Measurements from ENCODE around the gene KRTAP13-1.

DNA sequence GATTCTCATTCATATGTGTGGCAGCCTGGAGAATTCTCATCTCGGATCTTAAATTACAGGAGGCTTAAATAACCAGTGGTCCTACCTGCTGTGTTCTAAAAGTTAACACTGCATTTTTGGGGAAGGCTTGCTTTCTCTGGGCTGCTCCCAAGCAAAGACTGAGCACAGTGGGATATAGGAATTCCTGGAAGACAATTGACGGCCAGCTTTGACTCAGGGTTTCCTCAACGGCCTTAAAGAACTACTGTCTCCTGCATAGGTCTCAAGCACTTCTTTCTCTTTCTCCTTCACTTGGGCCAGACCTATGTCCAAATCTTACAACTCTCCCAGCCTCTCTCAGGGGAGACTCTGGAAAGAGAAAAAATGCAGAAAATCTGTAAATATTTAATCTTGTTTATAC is 30.9 kb downstream of the KRTAP13-1 start:
- TF ChIP-seq, protein P1, sequence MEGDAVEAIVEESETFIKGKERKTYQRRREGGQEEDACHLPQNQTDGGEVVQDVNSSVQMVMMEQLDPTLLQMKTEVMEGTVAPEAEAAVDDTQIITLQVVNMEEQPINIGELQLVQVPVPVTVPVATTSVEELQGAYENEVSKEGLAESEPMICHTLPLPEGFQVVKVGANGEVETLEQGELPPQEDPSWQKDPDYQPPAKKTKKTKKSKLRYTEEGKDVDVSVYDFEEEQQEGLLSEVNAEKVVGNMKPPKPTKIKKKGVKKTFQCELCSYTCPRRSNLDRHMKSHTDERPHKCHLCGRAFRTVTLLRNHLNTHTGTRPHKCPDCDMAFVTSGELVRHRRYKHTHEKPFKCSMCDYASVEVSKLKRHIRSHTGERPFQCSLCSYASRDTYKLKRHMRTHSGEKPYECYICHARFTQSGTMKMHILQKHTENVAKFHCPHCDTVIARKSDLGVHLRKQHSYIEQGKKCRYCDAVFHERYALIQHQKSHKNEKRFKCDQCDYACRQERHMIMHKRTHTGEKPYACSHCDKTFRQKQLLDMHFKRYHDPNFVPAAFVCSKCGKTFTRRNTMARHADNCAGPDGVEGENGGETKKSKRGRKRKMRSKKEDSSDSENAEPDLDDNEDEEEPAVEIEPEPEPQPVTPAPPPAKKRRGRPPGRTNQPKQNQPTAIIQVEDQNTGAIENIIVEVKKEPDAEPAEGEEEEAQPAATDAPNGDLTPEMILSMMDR (optimal IDR thresholded peaks at IDR 0.05 in 1 of 3, IDR thresholded peaks at IDR 0.05 in 1 of 3, conservative IDR thresholded peaks at IDR 0.05 in 1 of 3; ENCODE audit: extremely low read depth in 1 of 3, insufficient read depth in 2 of 3, low read length in 3 of 3), result no peak
- no peak for TF ChIP-seq EZH2 (IDR thresholded peaks at IDR 0.05; ENCODE audit: low read length)

Data from keratinocyte (primary cell).